Peyer's patch (tissue), 4 donors: ENCODE results near the gene HGFAC.

Source experiments
- POLR2A ChIP-seq, 2 donors: fragments of 450-650 bp; IDR thresholded peaks; one replicate each; pipeline ENCODE4 v1.5.1; 2017; ENCODE audit warnings: antibody characterized with exemption in 2 of 2, mild to moderate bottlenecking in 2 of 2, moderate library complexity in 2 of 2
- TF ChIP-seq, protein P1 (sequence below), 6 experiments: fragments of 450-650 bp in 4 of 6; fragments of 200-600 bp in 2 of 6; sonication (generic) in 1 of 6; IDR thresholded peaks; one replicate each; pipeline ENCODE4 v1.5.1; 2017 to 2019; ENCODE audit warnings: antibody characterized with exemption in 6 of 6, mild to moderate bottlenecking in 3 of 6, moderate library complexity in 1 of 6

DNA sequence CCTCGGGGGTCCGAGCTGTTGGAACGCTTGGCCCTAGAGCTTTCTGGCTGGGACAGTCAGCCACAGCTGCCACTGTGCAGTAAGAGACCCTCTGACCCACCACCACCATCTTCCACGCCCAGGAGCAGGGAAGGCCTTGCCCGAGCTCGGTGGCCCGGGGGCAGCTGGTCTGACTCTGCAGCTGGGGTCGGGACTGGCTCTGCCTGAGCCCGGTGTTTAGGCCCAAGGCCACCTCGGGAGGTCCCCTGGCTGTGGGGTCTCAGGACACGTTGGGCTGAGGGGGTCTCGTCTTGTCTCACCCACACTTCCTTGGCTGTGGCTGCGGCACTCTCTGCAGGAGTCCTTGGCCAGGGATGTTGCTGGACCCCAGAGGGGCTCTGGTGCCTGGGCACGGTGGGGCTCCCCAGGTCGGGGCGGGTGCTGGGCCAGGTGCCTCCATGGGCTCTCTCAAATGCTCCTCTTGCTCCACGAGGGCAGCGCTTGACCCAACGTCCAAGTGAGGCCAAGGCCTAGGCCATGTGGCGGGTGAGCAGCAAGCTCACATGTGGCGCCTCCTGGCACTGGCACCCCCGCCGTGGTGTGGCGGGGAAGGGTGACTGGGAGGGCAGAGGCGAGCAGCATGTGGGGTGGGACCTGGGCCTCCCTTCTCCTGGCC is 44.2 kb downstream of the HGFAC start:
- TF ChIP-seq, protein P1, sequence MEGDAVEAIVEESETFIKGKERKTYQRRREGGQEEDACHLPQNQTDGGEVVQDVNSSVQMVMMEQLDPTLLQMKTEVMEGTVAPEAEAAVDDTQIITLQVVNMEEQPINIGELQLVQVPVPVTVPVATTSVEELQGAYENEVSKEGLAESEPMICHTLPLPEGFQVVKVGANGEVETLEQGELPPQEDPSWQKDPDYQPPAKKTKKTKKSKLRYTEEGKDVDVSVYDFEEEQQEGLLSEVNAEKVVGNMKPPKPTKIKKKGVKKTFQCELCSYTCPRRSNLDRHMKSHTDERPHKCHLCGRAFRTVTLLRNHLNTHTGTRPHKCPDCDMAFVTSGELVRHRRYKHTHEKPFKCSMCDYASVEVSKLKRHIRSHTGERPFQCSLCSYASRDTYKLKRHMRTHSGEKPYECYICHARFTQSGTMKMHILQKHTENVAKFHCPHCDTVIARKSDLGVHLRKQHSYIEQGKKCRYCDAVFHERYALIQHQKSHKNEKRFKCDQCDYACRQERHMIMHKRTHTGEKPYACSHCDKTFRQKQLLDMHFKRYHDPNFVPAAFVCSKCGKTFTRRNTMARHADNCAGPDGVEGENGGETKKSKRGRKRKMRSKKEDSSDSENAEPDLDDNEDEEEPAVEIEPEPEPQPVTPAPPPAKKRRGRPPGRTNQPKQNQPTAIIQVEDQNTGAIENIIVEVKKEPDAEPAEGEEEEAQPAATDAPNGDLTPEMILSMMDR (IDR thresholded peaks at IDR 0.05), result no peak
- no peak for TF ChIP-seq POLR2A (IDR thresholded peaks at IDR 0.05)
